WTC11 (cell line): Measurements from ENCODE around the gene KIF4B. TPM values are rescaled to one million over a fixed set of nuclear protein-coding genes. Genes with fewer than 3 reads are reported as not detected.
"Not testable (repeated sequence)": the region's sequence is repeated elsewhere in the genome, so short reads cannot be mapped to it uniquely, and the experiment has no call there.

ENCODE experiments used
- ATAC-seq: fragments of 200-7000 bp; cut with Tn5 transposase; 2 replicates; pipeline ENCODE4 v1.10.0; 2021; ENCODE audit warnings: mild to moderate bottlenecking, moderate library complexity
- CTCF ChIA-PET: fragments of 300-600 bp; sonication (Branson Sonifier 250); formaldehyde crosslinking; loops from one replicate; lab custom pipeline; 2021; ENCODE audit warnings: antibody characterized with exemption; lab: Charles Lee
- POLR2A ChIA-PET: fragments of 350-600 bp; sonication (Branson Sonifier 250); formaldehyde crosslinking; loops from one replicate; lab custom pipeline; 2021; ENCODE audit warnings: antibody characterized with exemption; lab: Charles Lee
- DNase-seq: peaks from one replicate; pipeline ENCODE4 v3.0.0; 2021; ENCODE audit warnings: low spot score
- H3K27ac Mint-ChIP-seq: 2 replicates; pipeline ENCODE4 v1.8.0; 2021; ENCODE audit warnings: mixed read lengths
- H3K27me3 Mint-ChIP-seq: 2 replicates; pipeline ENCODE4 v1.8.0; 2021; ENCODE audit warnings: low read depth, mild to moderate bottlenecking, moderate library complexity, mixed read lengths
- H3K36me3 Mint-ChIP-seq: 2 replicates; pipeline ENCODE4 v1.8.0; 2021; ENCODE audit warnings: mixed read lengths
- H3K4me1 Mint-ChIP-seq: 2 replicates; pipeline ENCODE4 v1.8.0; 2022; ENCODE audit warnings: mixed read lengths
- H3K4me3 Mint-ChIP-seq: 2 replicates; pipeline ENCODE4 v1.8.0; 2021; ENCODE audit warnings: mild to moderate bottlenecking, moderate library complexity, mixed read lengths
- H3K9me3 Mint-ChIP-seq: 2 replicates; pipeline ENCODE4 v1.8.0; 2021; ENCODE audit warnings: mixed read lengths
- AR ChIP-seq: fragments of 250-450 bp; sonication (Bioruptor Pico); IDR thresholded peaks from 2 replicates; pipeline ENCODE4 v1.9.0; 2021; ENCODE audit warnings: mild to moderate bottlenecking
- ATF6 ChIP-seq: sonication (generic); formaldehyde crosslinking; IDR thresholded peaks from 2 replicates; pipeline ENCODE4 v1.8.1; 2023; ENCODE audit warnings: mild to moderate bottlenecking, missing genetic modification reagents
- CREM ChIP-seq: sonication (generic); formaldehyde crosslinking; IDR thresholded peaks from 2 replicates; pipeline ENCODE4 v1.8.1; 2022; ENCODE audit warnings: mild to moderate bottlenecking, missing genetic modification reagents, moderate library complexity
- E2F1 ChIP-seq: sonication (generic); formaldehyde crosslinking; IDR thresholded peaks from 2 replicates; pipeline ENCODE4 v1.8.0; 2022; ENCODE audit warnings: mild to moderate bottlenecking, missing genetic modification reagents
- EMX1 ChIP-seq: fragments of 250-450 bp; sonication (Bioruptor Pico); IDR thresholded peaks from 2 replicates; pipeline ENCODE4 v1.8.0; 2021; ENCODE audit warnings: mild to moderate bottlenecking
- FOXJ3 ChIP-seq: sonication (generic); formaldehyde crosslinking; IDR thresholded peaks from 2 replicates; pipeline ENCODE4 v1.9.0; 2021; ENCODE audit warnings: missing genetic modification reagents, mild to moderate bottlenecking, borderline replicate concordance
- GTF2I ChIP-seq: fragments of 250-450 bp; sonication (Bioruptor Pico); conservative IDR thresholded peaks from 2 replicates; pipeline ENCODE4 v1.4.0; 2021; ENCODE audit warnings: mild to moderate bottlenecking
- KAT7 ChIP-seq: sonication (generic); formaldehyde crosslinking; IDR thresholded peaks from 2 replicates; pipeline ENCODE4 v1.8.1; 2023; ENCODE audit warnings: missing genetic modification reagents, mild to moderate bottlenecking, borderline replicate concordance
- MLX ChIP-seq: sonication (generic); formaldehyde crosslinking; IDR thresholded peaks from 2 replicates; pipeline ENCODE4 v1.8.1; 2023; ENCODE audit warnings: mild to moderate bottlenecking, missing genetic modification reagents, moderate library complexity
- NFYB ChIP-seq: sonication (generic); formaldehyde crosslinking; conservative IDR thresholded peaks from 2 replicates; pipeline ENCODE4 v1.8.0; 2022; ENCODE audit warnings: low read depth, missing genetic modification reagents
- OVOL2 ChIP-seq: fragments of 250-450 bp; sonication (Bioruptor Pico); IDR thresholded peaks from 2 replicates; pipeline ENCODE4 v1.9.0; 2021; ENCODE audit warnings: mild to moderate bottlenecking, borderline replicate concordance
- PREB ChIP-seq: sonication (generic); formaldehyde crosslinking; IDR thresholded peaks from 2 replicates; pipeline ENCODE4 v1.8.1; 2022; ENCODE audit warnings: mild to moderate bottlenecking, missing genetic modification reagents, moderate library complexity, borderline replicate concordance
- RELA ChIP-seq: sonication (generic); formaldehyde crosslinking; IDR thresholded peaks from 2 replicates; pipeline ENCODE4 v1.8.1; 2022; ENCODE audit warnings: missing genetic modification reagents, mild to moderate bottlenecking, borderline replicate concordance
- RORB ChIP-seq: fragments of 250-450 bp; sonication (Bioruptor Pico); IDR thresholded peaks from 2 replicates; pipeline ENCODE4 v1.9.0; 2021; ENCODE audit warnings: mild to moderate bottlenecking
- TCF7 ChIP-seq: sonication (generic); formaldehyde crosslinking; IDR thresholded peaks from 2 replicates; pipeline ENCODE4 v1.8.0; 2022; ENCODE audit warnings: mild to moderate bottlenecking, low read depth, missing genetic modification reagents, moderate library complexity
- ZBTB21 ChIP-seq: sonication (generic); formaldehyde crosslinking; IDR thresholded peaks from 2 replicates; pipeline ENCODE4 v1.8.1; 2023; ENCODE audit warnings: mild to moderate bottlenecking, missing genetic modification reagents, borderline replicate concordance
- total RNA-seq: library from RNA; stranded (reverse); gene quantifications from 3 replicates; pipeline ENCODE4 v1.2.3, GENCODE V29; 2021

Gene KIF4B
- total RNA-seq, 1 experiment from 2014 or later = 0.09 TPM

- TF ChIP-seq AR = no peak
- no peak for TF ChIP-seq TCF7 (CRISPR knock-in tag)
- no peak for TF ChIP-seq CREM
- TF ChIP-seq MLX (CRISPR knock-in tag) = no peak
- no peak for TF ChIP-seq RELA
- TF ChIP-seq NFYB (CRISPR knock-in tag) = no peak
These were observed 12.0 kb upstream of the KIF4B start (continued) for GRCh38 chr5:155001523-155001922.

- POLR2A ChIA-PET, H3K36me3 Mint-ChIP-seq, H3K27ac Mint-ChIP-seq, H3K4me3 Mint-ChIP-seq, H3K27me3 Mint-ChIP-seq, H3K4me1 Mint-ChIP-seq, H3K9me3 Mint-ChIP-seq, ATAC-seq, DNase-seq: not testable (repeated sequence)
- CTCF ChIA-PET = interaction anchor here (1.2 kb wide), 1 partner anchor 30 kb away, joined by 4 read pairs; no protein-coding TSS in a partner anchor
These were observed 10.8 kb upstream of the KIF4B start for GRCh38 chr5:155002722-155003121.

GRCh38 chr5:155004138-155004744 lies 9.3 kb upstream of the KIF4B start:
- Mint-ChIP-seq H3K27ac (no peak overlapping the region), H3K9me3 (peaks cover 7% of the 10 kb centered on the region; the same call in 1 of the 2 replicates), H3K27me3 (no peaks in the 10 kb centered on the region; the same call in none of the 2 replicates), H3K4me1 (0 out of 2 replicates have a peak, but pooled peaks cover 7% of the 10 kb centered on the region), H3K4me3 (no peak overlapping the region), H3K36me3 (no peaks in the 10 kb centered on the region)
- ChIA-PET POLR2A (interaction anchor here (1.0 to 1.1 kb wide), 2 partner anchors 9 to 19 kb away, joined by 4 read pairs; no protein-coding TSS in a partner anchor), CTCF (interaction anchor here (0.6 to 2.0 kb wide), 31 partner anchors 9 to 364 kb away, joined by 3 to 49 read pairs (median 5); partner anchors contain the start of gene GEMIN5)
- peak; percentile 96 for ATAC-seq
- TF ChIP-seq EMX1 (CRISPR knock-in tag) (no peak), FOXJ3 (CRISPR knock-in tag) (no peak)
- peak; percentile 69 for DNase-seq

- H3K27me3 Mint-ChIP-seq, ATAC-seq, POLR2A ChIA-PET, H3K4me3 Mint-ChIP-seq, H3K27ac Mint-ChIP-seq, H3K9me3 Mint-ChIP-seq, H3K36me3 Mint-ChIP-seq, H3K4me1 Mint-ChIP-seq, DNase-seq: not testable (repeated sequence)
- CTCF ChIA-PET = interaction anchor here (1.2 kb wide), 1 partner anchor 33 kb away, joined by 7 read pairs; no protein-coding TSS in a partner anchor
These were observed 7.3 kb upstream of the KIF4B start for GRCh38 chr5:155006265-155006664.

GRCh38 chr5:155008669-155009068 lies 4.9 kb upstream of the KIF4B start:
- ChIA-PET POLR2A (no interaction called here), CTCF (no interaction called here)
- Mint-ChIP-seq H3K4me1 (0 out of 2 replicates have a peak, but pooled peaks cover 7% of the 10 kb centered on the region), H3K27ac (no peak overlapping the region), H3K27me3 (no peaks in the 10 kb centered on the region; the same call in 1 of the 2 replicates), H3K36me3 (no peaks in the 10 kb centered on the region), H3K4me3 (no peak overlapping the region), H3K9me3 (peaks cover 7% of the 10 kb centered on the region; the same call in 1 of the 2 replicates)
- DNase-seq (no peak), ATAC-seq (no peak)
- no peak for TF ChIP-seq E2F1 (CRISPR knock-in tag)
- TF ChIP-seq OVOL2 = no peak
- no peak for TF ChIP-seq ZBTB21 (CRISPR knock-in tag)
- no peak for TF ChIP-seq GTF2I
- TF ChIP-seq RORB (CRISPR knock-in tag) = no peak
- TF ChIP-seq KAT7 = no peak
- no peak for TF ChIP-seq ATF6
- no peak for TF ChIP-seq PREB (CRISPR knock-in tag)
